DND-41 (cell line): Measurements from ENCODE around the gene PIK3R6.

ENCODE experiments used
- EZH2 ChIP-seq: IDR thresholded peaks from 3 replicates; pipeline ENCODE4 v1.6.1; 2012; ENCODE audit warnings: borderline replicate concordance, low read depth, mild to moderate bottlenecking, moderate library complexity, low read length, inconsistent platforms; ENCODE audit not compliant: severe bottlenecking
- TF ChIP-seq, protein P1 (sequence below): IDR thresholded peaks from 2 replicates; pipeline ENCODE4 v1.5.1; 2012; ENCODE audit warnings: borderline replicate concordance, low read length, moderate library complexity, mild to moderate bottlenecking; ENCODE audit not compliant: poor library complexity, severe bottlenecking; ENCODE audit errors: extremely low read depth

DNA sequence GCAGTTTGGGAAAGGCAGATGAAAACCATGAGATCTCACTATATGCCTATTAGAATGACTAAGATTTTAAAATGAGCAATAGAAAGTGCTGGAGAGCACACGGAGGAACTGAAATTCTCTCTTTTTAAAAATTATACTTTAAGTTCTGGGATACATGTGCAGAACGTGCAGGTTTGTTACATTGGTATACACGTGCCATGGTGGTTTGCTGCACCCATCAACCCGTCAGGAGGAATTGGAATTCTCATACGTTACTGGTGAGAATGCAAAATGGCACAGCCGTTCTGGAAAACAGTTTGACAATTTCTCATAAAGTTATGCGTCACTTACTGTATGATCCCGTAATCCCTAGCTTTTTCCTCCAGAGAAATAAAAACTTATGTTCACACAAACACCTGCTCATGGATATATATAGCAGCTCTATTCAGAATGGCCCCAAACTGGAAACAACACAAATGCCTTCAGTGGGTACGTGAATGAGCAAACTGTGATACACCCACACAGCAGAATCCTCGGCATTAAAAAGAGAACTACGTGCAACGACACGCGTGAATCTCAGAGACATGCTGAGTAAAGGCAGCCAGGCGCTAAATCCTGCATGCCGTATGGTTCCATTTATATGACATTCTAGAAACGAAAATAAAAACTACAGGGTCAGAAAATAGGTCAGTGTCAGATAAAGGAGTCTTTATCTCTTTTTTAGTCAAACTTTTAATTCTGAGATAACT lies 11.8 kb downstream of the PIK3R6 start:
- TF ChIP-seq, protein P1, sequence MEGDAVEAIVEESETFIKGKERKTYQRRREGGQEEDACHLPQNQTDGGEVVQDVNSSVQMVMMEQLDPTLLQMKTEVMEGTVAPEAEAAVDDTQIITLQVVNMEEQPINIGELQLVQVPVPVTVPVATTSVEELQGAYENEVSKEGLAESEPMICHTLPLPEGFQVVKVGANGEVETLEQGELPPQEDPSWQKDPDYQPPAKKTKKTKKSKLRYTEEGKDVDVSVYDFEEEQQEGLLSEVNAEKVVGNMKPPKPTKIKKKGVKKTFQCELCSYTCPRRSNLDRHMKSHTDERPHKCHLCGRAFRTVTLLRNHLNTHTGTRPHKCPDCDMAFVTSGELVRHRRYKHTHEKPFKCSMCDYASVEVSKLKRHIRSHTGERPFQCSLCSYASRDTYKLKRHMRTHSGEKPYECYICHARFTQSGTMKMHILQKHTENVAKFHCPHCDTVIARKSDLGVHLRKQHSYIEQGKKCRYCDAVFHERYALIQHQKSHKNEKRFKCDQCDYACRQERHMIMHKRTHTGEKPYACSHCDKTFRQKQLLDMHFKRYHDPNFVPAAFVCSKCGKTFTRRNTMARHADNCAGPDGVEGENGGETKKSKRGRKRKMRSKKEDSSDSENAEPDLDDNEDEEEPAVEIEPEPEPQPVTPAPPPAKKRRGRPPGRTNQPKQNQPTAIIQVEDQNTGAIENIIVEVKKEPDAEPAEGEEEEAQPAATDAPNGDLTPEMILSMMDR = no peak
- no peak for TF ChIP-seq EZH2
